Skeletal muscle satellite cell (primary cell): Measurements from ENCODE around the gene NADSYN1. TPM values are rescaled to one million over a fixed set of nuclear protein-coding genes. Genes with fewer than 3 reads are reported as not detected.

ENCODE experiments used
- small RNA-seq: library from RNA; depleted of rRNA; stranded (forward); fragments of <200 nt; gene quantifications from one replicate; pipeline ENCODE3, GENCODE V24; 2012

NADSYN1 gene

Small RNAs within 50 kb of the gene (small RNA-seq; reads per million reads assigned to genes)
- not detected for gene MIR6754
